Thyroid gland (tissue), 4 donors: ENCODE data around the gene TNFSF11.

Experiments used
- POLR2A ChIP-seq, 2 donors: fragments of 450-650 bp; IDR thresholded peaks; one replicate each; pipeline ENCODE4 v1.6.1; 2017; ENCODE audit warnings: antibody characterized with exemption in 2 of 2, mild to moderate bottlenecking in 2 of 2, moderate library complexity in 1 of 2
- TF ChIP-seq, protein P1 (sequence below), 6 experiments: fragments of 200-600 bp in 3 of 6; fragments of 450-650 bp in 3 of 6; sonication (generic) in 3 of 6; IDR thresholded peaks; one replicate each; pipeline ENCODE4 v1.5.1; 2016 to 2019; ENCODE audit warnings: antibody characterized with exemption in 6 of 6, mild to moderate bottlenecking in 2 of 6, inconsistent platforms in 1 of 6, moderate library complexity in 1 of 6

GRCh38 chr13:42543215-42543797 lies 30.6 kb upstream of the TNFSF11 start:
- TF ChIP-seq, protein P1, sequence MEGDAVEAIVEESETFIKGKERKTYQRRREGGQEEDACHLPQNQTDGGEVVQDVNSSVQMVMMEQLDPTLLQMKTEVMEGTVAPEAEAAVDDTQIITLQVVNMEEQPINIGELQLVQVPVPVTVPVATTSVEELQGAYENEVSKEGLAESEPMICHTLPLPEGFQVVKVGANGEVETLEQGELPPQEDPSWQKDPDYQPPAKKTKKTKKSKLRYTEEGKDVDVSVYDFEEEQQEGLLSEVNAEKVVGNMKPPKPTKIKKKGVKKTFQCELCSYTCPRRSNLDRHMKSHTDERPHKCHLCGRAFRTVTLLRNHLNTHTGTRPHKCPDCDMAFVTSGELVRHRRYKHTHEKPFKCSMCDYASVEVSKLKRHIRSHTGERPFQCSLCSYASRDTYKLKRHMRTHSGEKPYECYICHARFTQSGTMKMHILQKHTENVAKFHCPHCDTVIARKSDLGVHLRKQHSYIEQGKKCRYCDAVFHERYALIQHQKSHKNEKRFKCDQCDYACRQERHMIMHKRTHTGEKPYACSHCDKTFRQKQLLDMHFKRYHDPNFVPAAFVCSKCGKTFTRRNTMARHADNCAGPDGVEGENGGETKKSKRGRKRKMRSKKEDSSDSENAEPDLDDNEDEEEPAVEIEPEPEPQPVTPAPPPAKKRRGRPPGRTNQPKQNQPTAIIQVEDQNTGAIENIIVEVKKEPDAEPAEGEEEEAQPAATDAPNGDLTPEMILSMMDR (IDR thresholded peaks at IDR 0.05), result no peak
- TF ChIP-seq POLR2A (IDR thresholded peaks at IDR 0.05), result no peak
